Spleen (tissue), 7 donors: ENCODE data around the gene B3GALNT2.

Experiments used
- CTCF ChIP-seq, 11 experiments: fragments of 200-600 bp in 7 of 11; fragments of 450-650 bp in 4 of 11; sonication (generic) in 4 of 11; IDR thresholded peaks in 8 of 11; conservative IDR thresholded peaks in 3 of 11; 1 replicate in 7 of 11; 2 replicates in 4 of 11; pipeline versions ENCODE4 v1.4.0 to v1.8.0; 2016 to 2021; ENCODE audit warnings: antibody characterized with exemption in 11 of 11, inconsistent platforms in 4 of 11, mild to moderate bottlenecking in 1 of 11
- POLR2A ChIP-seq, 3 donors: fragments of 450-650 bp; IDR thresholded peaks; one replicate each; pipeline ENCODE4 v1.5.1; 2017; ENCODE audit warnings: antibody characterized with exemption in 3 of 3, mild to moderate bottlenecking in 1 of 3
- POLR2AphosphoS5 ChIP-seq, 3 donors: sonication (generic); formaldehyde crosslinking; IDR thresholded peaks; one replicate each; pipeline ENCODE4 v1.5.1; 2017; ENCODE audit warnings: antibody characterized with exemption in 3 of 3
- donor health status: DM: no; HTN: no; CAD: no; lungs with moderate emphysema.
- donor health status: DM: no; HTN: no; CAD: no.
- donor health status: DM: no; HTN: no; CAD: no.

- TF ChIP-seq POLR2A (IDR thresholded peaks at IDR 0.05) (no peak), CTCF (IDR thresholded peaks at IDR 0.05 in 8 of 11, conservative IDR thresholded peaks at IDR 0.05 in 3 of 11) (no peak), POLR2AphosphoS5 (IDR thresholded peaks at IDR 0.05) (no peak)
Measured at GRCh38 chr1:235516862-235517446, 12.7 kb upstream of the B3GALNT2 start.
